HEK293 (cell line): ENCODE measurements around the gene CALCOCO2.

ENCODE experiments used
- CTCF ChIA-PET: fragments of 350-600 bp; formaldehyde crosslinking; extraction: SDS; loops from one replicate; lab custom pipeline; 2021; ENCODE audit warnings: antibody characterized with exemption; lab: Yijun Ruan, JAX
- POLR2A ChIA-PET: fragments of 300-600 bp; formaldehyde crosslinking; extraction: SDS; loops from one replicate; lab custom pipeline; 2020; ENCODE audit warnings: antibody characterized with exemption, inconsistent platforms; lab: Yijun Ruan, JAX
- H3K27ac ChIP-seq: fragments of 200-500 bp; sonication (Bioruptor generic); 2 replicates; pipeline ENCODE4 v1.5.1; 2014; ENCODE audit warnings: low read depth, low read length, control low read depth, inconsistent platforms; ENCODE audit errors: extremely low read depth
- H3K36me3 ChIP-seq, 2 experiments: fragments of 200-500 bp in 1 of 2; sonication (Bioruptor generic) in 1 of 2; 1 replicate in 1 of 2; 2 replicates in 1 of 2; pipeline ENCODE4 v1.5.1; 2014 to 2017; ENCODE audit warnings: inconsistent platforms in 2 of 2, low read length in 2 of 2; ENCODE audit not compliant: control insufficient read depth in 2 of 2, insufficient read depth in 1 of 2
- H3K4me1 ChIP-seq: fragments of 200-500 bp; sonication (Bioruptor generic); 2 replicates; pipeline ENCODE4 v1.5.1; 2014; ENCODE audit warnings: mild to moderate bottlenecking, low read length, inconsistent platforms; ENCODE audit not compliant: control insufficient read depth, insufficient read depth
- H3K4me3 ChIP-seq: 2 replicates; pipeline ENCODE4 v1.5.1; 2011; ENCODE audit warnings: low read depth, mild to moderate bottlenecking, control low read depth, low read length, moderate library complexity
- H3K9me3 ChIP-seq: fragments of 200-500 bp; sonication (Bioruptor generic); 2 replicates; pipeline ENCODE4 v1.5.1; 2014; ENCODE audit warnings: low read depth, low read length, inconsistent platforms; ENCODE audit not compliant: control insufficient read depth, insufficient read depth
- EGR2 ChIP-seq: fragments of 450-650 bp; formaldehyde crosslinking; IDR thresholded peaks from 2 replicates; pipeline ENCODE4 v1.5.1; 2016; ENCODE audit warnings: low read depth, missing biosample characterization, missing genetic modification characterization
- IKZF3 ChIP-seq: fragments of 450-650 bp; IDR thresholded peaks from 2 replicates; pipeline ENCODE4 v1.5.0; 2018; ENCODE audit warnings: missing biosample characterization, mild to moderate bottlenecking, missing genetic modification characterization, moderate library complexity
- KLF7 ChIP-seq: fragments of 450-650 bp; formaldehyde crosslinking; IDR thresholded peaks from 2 replicates; pipeline ENCODE4 v1.5.1; 2016; ENCODE audit warnings: missing biosample characterization, missing genetic modification characterization, borderline replicate concordance
- MZF1 ChIP-seq: fragments of 450-650 bp; formaldehyde crosslinking; IDR thresholded peaks from 2 replicates; pipeline ENCODE4 v1.5.1; 2017; ENCODE audit warnings: missing biosample characterization, missing genetic modification characterization, borderline replicate concordance
- PRDM4 ChIP-seq: fragments of 450-650 bp; formaldehyde crosslinking; IDR thresholded peaks from 2 replicates; pipeline ENCODE4 v1.5.1; 2017; ENCODE audit warnings: missing biosample characterization, missing genetic modification characterization
- YY2 ChIP-seq: fragments of 450-650 bp; formaldehyde crosslinking; IDR thresholded peaks from 2 replicates; pipeline ENCODE4 v1.5.1; 2016; ENCODE audit warnings: missing biosample characterization, missing genetic modification characterization
- ZBTB11 ChIP-seq: fragments of 450-650 bp; formaldehyde crosslinking; conservative IDR thresholded peaks from 2 replicates; pipeline ENCODE4 v1.5.1; 2016; ENCODE audit warnings: low read depth, missing biosample characterization, missing genetic modification characterization
- ZBTB17 ChIP-seq: fragments of 450-650 bp; formaldehyde crosslinking; IDR thresholded peaks from 2 replicates; pipeline ENCODE4 v1.5.1; 2016; ENCODE audit warnings: missing biosample characterization, missing genetic modification characterization
- ZBTB7A ChIP-seq: fragments of 450-650 bp; formaldehyde crosslinking; IDR thresholded peaks from 2 replicates; pipeline ENCODE4 v1.5.1; 2016; ENCODE audit warnings: low read depth, missing biosample characterization, missing genetic modification characterization
- ZNF211 ChIP-seq: fragments of 450-650 bp; formaldehyde crosslinking; IDR thresholded peaks from 2 replicates; pipeline ENCODE4 v1.5.1; 2016; ENCODE audit warnings: low read depth, missing biosample characterization, missing genetic modification characterization
- ZNF24 ChIP-seq: fragments of 450-650 bp; formaldehyde crosslinking; IDR thresholded peaks from 2 replicates; pipeline ENCODE4 v1.5.1; 2016; ENCODE audit warnings: missing biosample characterization, missing genetic modification characterization
- ZNF366 ChIP-seq: fragments of 450-650 bp; formaldehyde crosslinking; conservative IDR thresholded peaks from 2 replicates; pipeline ENCODE4 v1.5.1; 2016; ENCODE audit warnings: missing biosample characterization, missing genetic modification characterization
- ZNF521 ChIP-seq: fragments of 450-650 bp; formaldehyde crosslinking; IDR thresholded peaks from 2 replicates; pipeline ENCODE4 v1.5.1; 2017; ENCODE audit warnings: missing biosample characterization, mild to moderate bottlenecking, missing genetic modification characterization
- ZNF555 ChIP-seq: fragments of 450-650 bp; formaldehyde crosslinking; conservative IDR thresholded peaks from 2 replicates; pipeline ENCODE4 v1.5.1; 2017; ENCODE audit warnings: missing biosample characterization, mild to moderate bottlenecking, missing genetic modification characterization, inconsistent platforms
- ZNF664 ChIP-seq: fragments of 450-650 bp; formaldehyde crosslinking; IDR thresholded peaks from 2 replicates; pipeline ENCODE4 v1.5.1; 2016; ENCODE audit warnings: missing biosample characterization, missing genetic modification characterization
- ZSCAN16 ChIP-seq: fragments of 450-650 bp; formaldehyde crosslinking; IDR thresholded peaks from 2 replicates; pipeline ENCODE4 v1.5.1; 2016; ENCODE audit warnings: missing biosample characterization, missing genetic modification characterization
- ZSCAN18 ChIP-seq: fragments of 450-650 bp; formaldehyde crosslinking; IDR thresholded peaks from 2 replicates; pipeline ENCODE4 v1.5.1; 2016; ENCODE audit warnings: missing biosample characterization, missing genetic modification characterization
- TF ChIP-seq, protein P1 (sequence below): fragments of 450-650 bp; IDR thresholded peaks from 2 replicates; pipeline ENCODE4 v1.5.1; 2018; ENCODE audit warnings: missing biosample characterization, missing genetic modification characterization
- TF ChIP-seq, protein P2 (sequence below): fragments of 450-650 bp; formaldehyde crosslinking; IDR thresholded peaks from 2 replicates; pipeline ENCODE4 v1.5.1; 2016; ENCODE audit warnings: missing biosample characterization, missing genetic modification characterization

Gene CALCOCO2

GRCh38 chr17:48816438-48816773 is 14.4 kb upstream of the CALCOCO2 start:
- TF ChIP-seq YY2 (tag by site-specific recombination) (0 out of 2 replicates have a peak, but pooled peaks have one; percentile 42), ZBTB17 (tag by site-specific recombination) (peak; percentile 40; the same call in 1 of the 2 replicates), ZNF211 (no peak), ZSCAN18 (peak; percentile 36; the same call in 1 of the 2 replicates), ZBTB11 (peak; percentile 32), ZNF366 (tag by site-specific recombination) (peak; percentile 59), IKZF3 (tag by site-specific recombination) (0 out of 2 replicates have a peak, but pooled peaks have one; percentile 2), ZNF555 (tag by site-specific recombination) (no peak), ZNF521 (tag by site-specific recombination) (no peak), ZBTB7A (tag by site-specific recombination) (peak; percentile 20; the same call in 1 of the 2 replicates), MZF1 (tag by site-specific recombination) (peak; percentile 83; the same call in 1 of the 2 replicates), PRDM4 (no peak), ZNF24 (tag by site-specific recombination) (0 out of 2 replicates have a peak, but pooled peaks have one; percentile 25), KLF7 (tag by site-specific recombination) (0 out of 2 replicates have a peak, but pooled peaks have one; percentile 11), ZNF664 (tag by site-specific recombination) (no peak), EGR2 (no peak), ZSCAN16 (no peak)
- TF ChIP-seq, protein P1, sequence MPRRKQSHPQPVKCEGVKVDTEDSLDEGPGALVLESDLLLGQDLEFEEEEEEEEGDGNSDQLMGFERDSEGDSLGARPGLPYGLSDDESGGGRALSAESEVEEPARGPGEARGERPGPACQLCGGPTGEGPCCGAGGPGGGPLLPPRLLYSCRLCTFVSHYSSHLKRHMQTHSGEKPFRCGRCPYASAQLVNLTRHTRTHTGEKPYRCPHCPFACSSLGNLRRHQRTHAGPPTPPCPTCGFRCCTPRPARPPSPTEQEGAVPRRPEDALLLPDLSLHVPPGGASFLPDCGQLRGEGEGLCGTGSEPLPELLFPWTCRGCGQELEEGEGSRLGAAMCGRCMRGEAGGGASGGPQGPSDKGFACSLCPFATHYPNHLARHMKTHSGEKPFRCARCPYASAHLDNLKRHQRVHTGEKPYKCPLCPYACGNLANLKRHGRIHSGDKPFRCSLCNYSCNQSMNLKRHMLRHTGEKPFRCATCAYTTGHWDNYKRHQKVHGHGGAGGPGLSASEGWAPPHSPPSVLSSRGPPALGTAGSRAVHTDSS (tag by site-specific recombination): peak; percentile 79
- TF ChIP-seq, protein P2, sequence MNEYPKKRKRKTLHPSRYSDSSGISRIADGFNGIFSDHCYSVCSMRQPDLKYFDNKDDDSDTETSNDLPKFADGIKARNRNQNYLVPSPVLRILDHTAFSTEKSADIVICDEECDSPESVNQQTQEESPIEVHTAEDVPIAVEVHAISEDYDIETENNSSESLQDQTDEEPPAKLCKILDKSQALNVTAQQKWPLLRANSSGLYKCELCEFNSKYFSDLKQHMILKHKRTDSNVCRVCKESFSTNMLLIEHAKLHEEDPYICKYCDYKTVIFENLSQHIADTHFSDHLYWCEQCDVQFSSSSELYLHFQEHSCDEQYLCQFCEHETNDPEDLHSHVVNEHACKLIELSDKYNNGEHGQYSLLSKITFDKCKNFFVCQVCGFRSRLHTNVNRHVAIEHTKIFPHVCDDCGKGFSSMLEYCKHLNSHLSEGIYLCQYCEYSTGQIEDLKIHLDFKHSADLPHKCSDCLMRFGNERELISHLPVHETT (tag by site-specific recombination): 0 out of 2 replicates have a peak, but pooled peaks have one; percentile 13
- TF ChIP-seq, all 188 proteins: peak for 12
- H3K9me3 ChIP-seq: no peaks in the 10 kb centered on the region
- H3K4me1 ChIP-seq: peaks cover 4% of the 10 kb centered on the region
- no peaks in the 10 kb centered on the region for H3K36me3 ChIP-seq
- CTCF ChIA-PET: interaction anchor here (0.5 to 14.2 kb wide), 19 partner anchors 9 to 469 kb away, joined by 3 to 387 read pairs (median 4); partner anchors contain the start of gene PRAC2
- POLR2A ChIA-PET: interaction anchor here (0.9 to 2.1 kb wide), 5 partner anchors 15 to 180 kb away, joined by 3 to 7 read pairs (median 3); partner anchors contain the start of gene ATP5MC1
- H3K27ac ChIP-seq: no peak overlapping the region; the same call in 1 of the 2 replicates
- peak overlapping the region; percentile 43 for H3K4me3 ChIP-seq
